ENCODE results near the gene WDR45B. TPM values are rescaled to one million over a fixed set of nuclear protein-coding genes. Genes with fewer than 3 reads are reported as not detected.

Gene WDR45B
- polyA plus RNA-seq, 1 donor: 65.7 TPM

DNA sequence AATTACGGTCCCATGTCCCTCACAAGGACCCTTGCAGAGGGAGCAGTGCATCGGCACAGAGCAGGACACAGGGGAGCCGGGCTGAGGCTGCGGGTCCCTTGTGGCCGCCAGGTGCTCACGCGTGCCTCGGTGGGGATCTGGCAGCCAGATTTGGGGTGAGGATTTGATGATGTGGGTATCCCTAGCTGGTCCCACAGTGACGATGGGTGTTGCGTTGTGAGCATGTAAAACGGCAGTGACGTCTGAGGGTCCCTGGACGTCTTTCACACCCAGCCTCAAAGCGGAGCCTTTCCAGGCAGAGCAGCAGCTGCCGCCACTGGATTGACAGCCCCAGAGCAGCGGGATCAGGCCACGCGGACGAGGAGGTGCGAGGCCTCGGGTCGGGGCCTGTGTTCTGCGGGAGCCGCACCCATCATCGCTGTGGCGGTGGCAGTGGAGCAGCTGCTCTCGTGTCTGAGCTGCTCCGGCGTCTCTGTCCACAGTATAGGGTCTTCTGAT, 54.6 kb downstream of the WDR45B start:
- Histone ChIP-seq H3K36me3 (ENCODE audit: control insufficient read depth, insufficient read depth, low read length) (peaks cover 44% of the 10 kb centered on the region), H3K4me3 (ENCODE audit: low read length) (peak overlapping the region; percentile 63), H3K27ac (ENCODE audit: low read length) (peak overlapping the region; percentile 98), H3K4me1 (ENCODE audit: control insufficient read depth, insufficient read depth, low read length) (peaks cover 17% of the 10 kb centered on the region), H3K9me3 (ENCODE audit: control insufficient read depth, low read depth, low read length) (peaks cover 6% of the 10 kb centered on the region), H3K27me3 (ENCODE audit: control insufficient read depth, insufficient read depth, low read length) (no peaks in the 10 kb centered on the region)
- peak in 1 of 2 donors; percentile 31 for DNase-seq
- WGBS (ENCODE audit: insufficient coverage, low lambda C conversion rate): no CpG with 5 or more reads among the region's 29 CpGs

DNA sequence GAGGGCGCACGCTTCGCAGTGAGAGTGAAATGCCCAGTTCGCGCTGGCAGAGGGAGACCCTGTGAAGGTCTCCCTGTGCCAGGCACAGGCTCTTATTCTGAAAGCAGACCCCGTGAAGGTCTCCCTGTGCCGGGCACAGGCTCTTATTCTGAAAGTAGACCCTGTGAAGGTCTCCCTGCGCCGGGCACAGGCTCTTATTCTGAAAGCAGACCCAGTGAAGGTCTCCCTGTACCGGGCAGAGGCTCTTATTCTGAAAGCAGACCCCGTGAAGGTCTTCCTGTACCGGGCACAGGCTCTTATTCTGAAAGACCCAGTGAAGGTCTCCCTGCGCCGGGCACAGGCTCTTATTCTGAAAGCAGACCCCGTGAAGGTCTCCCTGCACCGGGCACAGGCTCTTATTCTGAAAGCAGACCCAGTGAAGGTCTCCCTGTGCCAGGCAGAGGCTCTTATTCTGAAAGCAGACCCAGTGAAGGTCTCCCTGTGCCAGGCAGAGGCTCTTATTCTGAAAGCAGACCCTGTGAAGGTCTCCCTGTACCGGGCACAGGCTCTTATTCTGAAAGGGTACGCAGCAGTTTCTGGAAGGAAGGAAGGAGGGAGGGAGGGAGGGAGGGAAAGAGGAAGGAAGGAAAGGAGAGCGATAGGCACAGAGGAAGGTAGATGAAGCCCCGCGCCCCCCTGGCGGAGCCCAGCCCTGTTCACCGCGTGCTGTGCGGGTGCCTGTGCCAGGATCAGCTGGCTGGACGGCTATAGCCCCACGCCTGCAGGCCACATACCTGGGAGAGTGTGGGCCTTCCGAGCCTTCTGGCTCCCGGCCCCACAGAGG, 55.3 kb downstream of the WDR45B start:
- Histone ChIP-seq H3K4me3 (ENCODE audit: low read length) (peak overlapping the region; percentile 63), H3K9me3 (ENCODE audit: control insufficient read depth, low read depth, low read length) (peaks cover 6% of the 10 kb centered on the region), H3K36me3 (ENCODE audit: control insufficient read depth, insufficient read depth, low read length) (peaks cover 42% of the 10 kb centered on the region), H3K27me3 (ENCODE audit: control insufficient read depth, insufficient read depth, low read length) (no peaks in the 10 kb centered on the region), H3K27ac (ENCODE audit: low read length) (peak overlapping the region; percentile 98), H3K4me1 (ENCODE audit: control insufficient read depth, insufficient read depth, low read length) (peaks cover 17% of the 10 kb centered on the region)
- WGBS (ENCODE audit: insufficient coverage, low lambda C conversion rate): no CpG with 5 or more reads among the region's 29 CpGs
- DNase-seq: peak; percentile 71 to 87

DNA sequence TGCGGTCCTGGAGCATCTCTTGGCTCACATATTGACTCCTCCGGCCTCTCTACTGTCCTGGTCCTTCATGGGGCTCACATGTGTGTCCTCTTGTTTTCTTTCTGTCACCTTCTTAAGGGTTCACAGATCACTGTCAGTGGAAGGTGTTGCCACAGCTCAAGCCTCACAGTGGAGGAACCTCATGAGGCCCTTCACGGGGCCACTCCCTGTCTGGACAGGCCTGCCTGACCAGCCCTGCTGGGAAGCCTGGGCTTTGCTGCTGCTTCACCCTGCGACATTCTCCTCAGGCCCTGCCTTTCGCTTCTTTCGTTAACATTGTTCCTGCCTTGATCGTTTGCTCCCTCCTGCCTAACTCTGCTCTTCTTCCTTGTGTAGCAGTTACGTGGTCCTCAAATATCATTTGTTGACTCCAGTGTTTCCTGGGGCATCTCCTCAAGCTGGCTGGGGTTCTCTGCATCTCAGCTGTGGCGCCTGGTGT, 55.9 kb downstream of the WDR45B start:
- peaks cover 6% of the 10 kb centered on the region for H3K9me3 ChIP-seq (ENCODE audit: control insufficient read depth, low read depth, low read length)
- no peaks in the 10 kb centered on the region for H3K27me3 ChIP-seq (ENCODE audit: control insufficient read depth, insufficient read depth, low read length)
- no CpG with 5 or more reads among the region's 9 CpGs for WGBS (ENCODE audit: insufficient coverage, low lambda C conversion rate)
- no peak overlapping the region for H3K4me3 ChIP-seq (ENCODE audit: low read length)
- peak; percentile 61 to 76 for DNase-seq
- H3K4me1 ChIP-seq (ENCODE audit: control insufficient read depth, insufficient read depth, low read length): peaks cover 17% of the 10 kb centered on the region
- peaks cover 44% of the 10 kb centered on the region for H3K36me3 ChIP-seq (ENCODE audit: control insufficient read depth, insufficient read depth, low read length)
- peak overlapping the region; percentile 98 for H3K27ac ChIP-seq (ENCODE audit: low read length)

DNA sequence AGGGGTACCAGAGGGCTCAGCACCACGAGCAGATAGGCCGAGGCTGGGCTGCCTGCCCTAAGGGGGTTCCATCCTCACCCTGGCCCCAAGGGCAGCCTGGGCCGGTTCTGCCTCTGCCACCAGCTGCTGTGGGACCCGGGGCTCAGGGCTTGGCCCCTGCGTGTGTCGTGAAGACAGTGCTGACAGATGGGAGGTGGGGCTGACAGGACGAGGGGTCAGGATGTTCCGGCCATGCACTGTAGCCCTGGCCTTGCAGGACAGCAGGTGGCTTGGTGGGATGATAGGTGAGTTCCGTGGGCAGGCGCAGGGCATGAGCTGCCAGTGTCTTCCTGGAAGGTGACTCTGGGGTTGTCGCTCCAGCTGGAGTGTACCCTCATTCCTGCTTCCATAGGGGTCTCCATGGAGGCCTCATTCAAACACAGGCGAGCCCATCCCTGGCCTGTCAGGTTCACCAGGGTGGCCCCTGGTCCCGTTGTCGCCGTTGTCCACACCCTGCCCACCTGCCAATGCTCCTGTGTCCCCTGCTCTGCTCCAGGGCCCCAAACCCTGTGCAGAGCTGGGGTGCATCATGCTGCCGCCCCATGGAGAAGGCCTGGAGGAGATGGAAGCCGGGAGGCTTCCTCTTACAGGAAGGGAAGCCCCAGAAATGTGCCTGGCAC, 57.2 kb downstream of the WDR45B start:
- Histone ChIP-seq H3K9me3 (ENCODE audit: control insufficient read depth, low read depth, low read length) (peaks cover 6% of the 10 kb centered on the region), H3K4me1 (ENCODE audit: control insufficient read depth, insufficient read depth, low read length) (peaks cover 17% of the 10 kb centered on the region), H3K36me3 (ENCODE audit: control insufficient read depth, insufficient read depth, low read length) (peaks cover 39% of the 10 kb centered on the region)

DNA sequence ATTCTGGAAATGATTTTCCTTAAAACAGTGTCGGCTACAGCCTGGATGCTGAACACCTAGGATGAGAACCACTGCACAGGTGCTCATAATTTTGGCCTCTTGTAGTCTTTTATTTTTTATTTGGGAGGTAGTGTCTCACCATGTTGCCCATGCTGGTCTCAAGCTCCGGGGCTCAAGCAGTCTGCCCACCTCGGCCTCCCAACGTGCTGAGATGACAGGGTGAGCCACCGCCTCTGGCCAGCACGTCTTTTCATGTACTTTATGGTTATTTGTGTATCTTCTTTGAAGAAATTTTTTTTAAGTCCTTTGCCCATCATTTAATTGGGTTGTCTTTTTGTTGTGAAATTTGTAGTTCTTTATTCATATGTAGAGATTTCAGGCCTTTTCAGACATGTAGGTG, 58.0 kb downstream of the WDR45B start:
- DNase-seq: no peak
- H3K27me3 ChIP-seq (ENCODE audit: control insufficient read depth, insufficient read depth, low read length): no peaks in the 10 kb centered on the region
- H3K9me3 ChIP-seq (ENCODE audit: control insufficient read depth, low read depth, low read length): peaks cover 6% of the 10 kb centered on the region
- H3K4me3 ChIP-seq (ENCODE audit: low read length): no peak overlapping the region
- no CpG with 5 or more reads among the region's 6 CpGs for WGBS (ENCODE audit: insufficient coverage, low lambda C conversion rate)
- H3K36me3 ChIP-seq (ENCODE audit: control insufficient read depth, insufficient read depth, low read length): peaks cover 37% of the 10 kb centered on the region
- no peak overlapping the region for H3K27ac ChIP-seq (ENCODE audit: low read length)
- H3K4me1 ChIP-seq (ENCODE audit: control insufficient read depth, insufficient read depth, low read length): peaks cover 17% of the 10 kb centered on the region

More for the DNA sequence above, 57.2 kb downstream of the WDR45B start:
- H3K4me3 ChIP-seq (ENCODE audit: low read length): no peak overlapping the region
- DNase-seq: no peak
- WGBS (ENCODE audit: insufficient coverage, low lambda C conversion rate): no CpG with 5 or more reads among the region's 17 CpGs
- no peak overlapping the region for H3K27ac ChIP-seq (ENCODE audit: low read length)
- no peaks in the 10 kb centered on the region for H3K27me3 ChIP-seq (ENCODE audit: control insufficient read depth, insufficient read depth, low read length)

DNA sequence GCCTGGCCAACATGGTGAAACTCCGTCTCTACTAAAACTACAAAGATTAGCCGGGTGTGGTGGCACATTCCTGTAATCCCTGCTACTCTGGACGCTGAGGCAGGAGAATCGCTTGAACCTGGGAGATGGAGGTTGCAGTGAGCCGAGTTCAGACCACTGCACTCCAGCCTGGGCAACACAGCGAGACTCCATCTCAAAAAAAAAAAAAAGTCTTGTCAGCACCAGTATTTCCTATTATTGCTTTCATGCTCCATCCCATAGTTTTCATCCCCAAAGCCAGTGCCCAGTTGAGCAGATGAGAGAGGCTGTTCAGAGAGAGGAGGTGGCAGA, 58.4 kb downstream of the WDR45B start:
- Histone ChIP-seq H3K4me1 (ENCODE audit: control insufficient read depth, insufficient read depth, low read length) (peaks cover 17% of the 10 kb centered on the region), H3K27ac (ENCODE audit: low read length) (no peak overlapping the region), H3K27me3 (ENCODE audit: control insufficient read depth, insufficient read depth, low read length) (no peaks in the 10 kb centered on the region), H3K4me3 (ENCODE audit: low read length) (no peak overlapping the region), H3K9me3 (ENCODE audit: control insufficient read depth, low read depth, low read length) (peaks cover 6% of the 10 kb centered on the region), H3K36me3 (ENCODE audit: control insufficient read depth, insufficient read depth, low read length) (peaks cover 38% of the 10 kb centered on the region)
- WGBS (ENCODE audit: insufficient coverage, low lambda C conversion rate): no CpG with 5 or more reads among the region's 6 CpGs
- DNase-seq: no peak

DNA sequence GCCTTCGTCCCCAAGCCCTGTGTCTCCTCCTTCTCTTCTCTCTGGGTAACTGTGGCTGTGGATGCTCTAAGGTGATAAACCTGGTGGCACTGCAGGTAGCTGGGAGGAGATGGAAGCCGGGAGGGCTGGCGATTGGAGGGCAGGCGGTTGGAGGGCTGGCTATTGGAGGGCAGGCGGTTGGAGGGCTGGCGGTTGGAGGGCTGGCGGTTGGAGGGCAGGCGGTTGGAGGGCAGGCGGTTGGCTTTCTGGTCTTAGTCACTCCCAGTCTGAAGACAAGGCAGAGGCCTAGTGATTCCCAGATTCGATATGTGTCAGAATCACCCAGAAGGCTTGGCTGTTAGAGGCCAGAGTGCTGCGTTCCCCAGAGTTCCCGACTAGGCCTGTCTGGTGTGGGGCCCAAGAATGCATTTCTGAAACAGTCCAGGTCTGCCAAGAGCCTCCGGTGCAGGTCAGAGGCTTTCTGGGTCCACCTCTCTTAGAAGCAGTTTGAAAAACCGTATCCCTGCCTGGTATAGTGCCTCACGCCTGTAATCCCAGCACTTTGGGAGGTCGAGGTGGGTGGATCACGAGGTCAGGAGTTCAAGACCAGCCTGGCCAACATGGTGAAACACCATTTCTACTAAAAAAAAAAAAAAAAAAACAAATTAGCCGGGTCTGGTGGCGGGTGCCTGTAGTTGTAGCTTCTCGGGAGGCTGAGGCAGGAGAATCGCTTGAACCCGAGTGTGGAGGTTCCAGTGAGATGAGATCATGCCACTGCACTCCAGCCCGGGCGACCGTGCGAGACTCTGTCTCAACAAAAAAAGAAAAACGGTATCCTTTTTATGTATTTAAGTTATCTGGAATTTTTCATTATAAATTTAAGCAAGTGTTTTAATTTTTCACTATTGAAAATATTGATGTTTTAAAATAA, 59.7 kb downstream of the WDR45B start:
- Histone ChIP-seq H3K36me3 (ENCODE audit: control insufficient read depth, insufficient read depth, low read length) (peaks cover 46% of the 10 kb centered on the region), H3K4me1 (ENCODE audit: control insufficient read depth, insufficient read depth, low read length) (peaks cover 11% of the 10 kb centered on the region), H3K4me3 (ENCODE audit: low read length) (no peak overlapping the region), H3K9me3 (ENCODE audit: control insufficient read depth, low read depth, low read length) (peaks cover 1% of the 10 kb centered on the region), H3K27me3 (ENCODE audit: control insufficient read depth, insufficient read depth, low read length) (no peaks in the 10 kb centered on the region), H3K27ac (ENCODE audit: low read length) (no peak overlapping the region)
- DNase-seq: no peak
- WGBS (ENCODE audit: insufficient coverage, low lambda C conversion rate): 67% methylated on average over 1 of the region's 27 CpGs

DNA sequence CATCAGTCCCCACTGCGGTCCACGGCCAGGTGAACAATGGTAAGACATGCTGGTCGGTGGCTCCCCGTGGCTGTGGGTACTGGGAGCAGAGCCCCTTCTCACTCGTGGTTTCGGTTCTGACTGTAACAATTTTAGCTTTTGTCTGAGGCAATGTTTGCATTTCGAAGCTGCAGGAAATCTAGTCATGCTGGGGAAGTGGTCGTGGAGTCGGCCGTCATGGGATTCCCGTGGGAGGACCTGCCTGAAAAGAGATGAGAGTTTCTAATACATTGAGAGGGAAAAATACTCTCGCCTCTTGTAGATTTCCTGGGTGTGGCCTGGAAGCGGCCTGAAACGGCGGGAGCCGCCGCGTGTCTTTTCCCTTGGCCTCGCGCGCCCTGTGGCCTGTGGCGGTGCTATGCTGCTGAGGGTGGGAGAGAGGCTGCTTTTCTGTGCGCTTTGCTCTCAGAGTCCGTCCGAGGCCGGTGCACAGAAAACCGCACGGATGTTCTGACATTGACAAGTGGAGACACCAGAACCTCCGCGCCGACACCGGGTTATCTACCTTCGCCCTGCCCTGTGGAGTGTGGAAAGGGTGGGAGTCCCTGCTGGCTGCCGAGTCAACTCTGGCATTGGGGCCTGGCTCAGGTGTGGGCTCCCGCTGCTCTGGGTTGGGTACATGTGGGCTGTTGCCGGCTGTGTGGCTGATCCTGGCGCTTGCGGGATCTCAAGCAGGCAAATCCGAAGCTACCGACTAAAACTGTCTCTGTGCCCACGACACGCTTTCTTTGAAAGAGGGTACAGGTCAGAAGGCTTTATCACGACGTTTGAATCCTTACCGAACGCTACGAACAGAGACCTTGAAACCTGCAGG, 60.8 kb downstream of the WDR45B start:
- DNase-seq: no peak
- no peak overlapping the region for H3K27ac ChIP-seq (ENCODE audit: low read length)
- no peaks in the 10 kb centered on the region for H3K9me3 ChIP-seq (ENCODE audit: control insufficient read depth, low read depth, low read length)
- H3K36me3 ChIP-seq (ENCODE audit: control insufficient read depth, insufficient read depth, low read length): peaks cover 53% of the 10 kb centered on the region
- H3K27me3 ChIP-seq (ENCODE audit: control insufficient read depth, insufficient read depth, low read length): no peaks in the 10 kb centered on the region
- H3K4me3 ChIP-seq (ENCODE audit: low read length): no peak overlapping the region
- peaks cover 5% of the 10 kb centered on the region for H3K4me1 ChIP-seq (ENCODE audit: control insufficient read depth, insufficient read depth, low read length)
- no CpG with 5 or more reads among the region's 47 CpGs for WGBS (ENCODE audit: insufficient coverage, low lambda C conversion rate)

DNA sequence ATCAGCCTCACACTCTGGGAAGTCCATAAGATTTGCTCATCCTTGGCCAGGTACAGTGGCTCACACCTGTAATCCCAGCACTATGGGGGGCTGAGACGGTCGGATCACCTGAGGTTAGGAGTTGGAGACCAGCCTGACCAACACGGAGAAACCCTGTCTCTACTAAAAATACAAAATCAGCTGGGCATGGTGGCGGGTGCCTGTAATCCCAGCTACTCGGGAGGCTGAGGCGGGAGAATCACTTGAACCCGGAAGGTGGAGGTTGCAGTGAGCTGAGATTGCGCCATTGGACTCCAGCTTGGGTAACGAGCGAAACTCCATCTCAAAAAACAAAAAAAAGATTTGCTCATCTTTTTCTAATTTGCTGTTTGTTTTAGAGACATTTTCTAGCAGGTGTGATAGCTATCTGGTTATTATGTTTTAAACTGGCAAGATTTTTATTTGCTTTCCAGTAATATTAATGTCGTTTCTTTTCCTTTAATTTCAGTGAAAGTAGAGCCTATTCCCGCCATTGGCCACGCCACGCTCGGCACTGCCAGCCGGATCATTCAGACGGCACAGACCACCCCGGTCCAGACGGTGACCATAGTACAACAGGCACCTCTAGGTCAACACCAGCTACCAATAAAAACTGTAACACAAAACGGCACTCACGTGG, 61.5 kb downstream of the WDR45B start:
- no peaks in the 10 kb centered on the region for H3K27me3 ChIP-seq (ENCODE audit: control insufficient read depth, insufficient read depth, low read length)
- H3K36me3 ChIP-seq (ENCODE audit: control insufficient read depth, insufficient read depth, low read length): peaks cover 58% of the 10 kb centered on the region
- H3K9me3 ChIP-seq (ENCODE audit: control insufficient read depth, low read depth, low read length): no peaks in the 10 kb centered on the region
- WGBS (ENCODE audit: insufficient coverage, low lambda C conversion rate): no CpG with 5 or more reads among the region's 21 CpGs
- no peak overlapping the region for H3K4me3 ChIP-seq (ENCODE audit: low read length)
- DNase-seq: no peak
- H3K4me1 ChIP-seq (ENCODE audit: control insufficient read depth, insufficient read depth, low read length): no peaks in the 10 kb centered on the region
- H3K27ac ChIP-seq (ENCODE audit: low read length): no peak overlapping the region

Measured in large intestine (tissue), 3 donors.